Stimulated activated CD4-positive, alpha-beta T cell treated with anti-CD3 and anti-CD28 coated beads, Interleukin-1b, Interleukin-23, amount 100 ng/mL, for 24 hours (primary cell): ENCODE data around the gene ACTA2.
A peak's percentile ranks its signal among the peaks of the same experiment; 100 is the strongest.

Experiments
- DNase-seq, 4 experiments: peaks; one replicate each; pipeline ENCODE4 v3.0.0-alpha.2; 2020; ENCODE audit warnings: low read depth in 4 of 4, low spot score in 1 of 4

The ACTA2 gene

GRCh38 chr10:88920986-88921593, 31.5 kb downstream of the ACTA2 start:
- no peak for DNase-seq

GRCh38 chr10:88920198-88920597, 32.4 kb downstream of the ACTA2 start:
- no peak for DNase-seq

- no peak for DNase-seq
These were observed 33.5 kb downstream of the ACTA2 start for GRCh38 chr10:88919041-88919440.

DNA sequence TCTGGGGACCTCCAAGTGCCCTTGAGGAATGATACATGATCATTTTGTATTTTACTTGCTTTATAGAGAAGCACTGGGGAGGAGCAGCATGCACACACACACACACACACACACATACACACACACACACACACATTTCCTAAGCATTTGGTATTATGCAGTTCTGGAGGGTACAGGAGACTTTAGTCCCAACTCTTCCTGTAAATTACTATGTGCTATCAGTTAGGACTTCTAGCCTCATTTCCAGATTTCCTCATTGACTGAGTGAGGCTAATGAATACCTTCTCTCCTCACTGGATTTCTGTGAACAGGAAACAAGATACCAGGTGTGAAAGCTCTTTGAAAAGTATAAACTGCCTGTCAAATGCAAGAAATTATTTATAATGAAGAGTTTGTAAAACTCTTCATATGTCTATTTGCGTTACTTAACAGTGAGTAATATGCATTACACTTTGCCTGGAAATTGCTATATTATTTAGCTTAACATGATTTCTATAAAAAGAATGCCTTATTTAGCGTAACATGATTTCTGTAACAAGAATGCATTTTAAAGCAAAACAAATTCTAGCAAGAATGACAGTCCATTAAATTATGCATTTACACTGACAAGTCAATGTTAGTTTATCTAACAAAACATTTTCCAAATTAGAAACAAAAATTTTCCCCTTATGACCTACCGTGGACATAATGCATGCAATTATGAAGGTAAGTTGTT, 34.2 kb downstream of the ACTA2 start:
- DNase-seq = no peak

GRCh38 chr10:88916986-88917385, 35.6 kb downstream of the ACTA2 start:
- no peak for DNase-seq

DNA sequence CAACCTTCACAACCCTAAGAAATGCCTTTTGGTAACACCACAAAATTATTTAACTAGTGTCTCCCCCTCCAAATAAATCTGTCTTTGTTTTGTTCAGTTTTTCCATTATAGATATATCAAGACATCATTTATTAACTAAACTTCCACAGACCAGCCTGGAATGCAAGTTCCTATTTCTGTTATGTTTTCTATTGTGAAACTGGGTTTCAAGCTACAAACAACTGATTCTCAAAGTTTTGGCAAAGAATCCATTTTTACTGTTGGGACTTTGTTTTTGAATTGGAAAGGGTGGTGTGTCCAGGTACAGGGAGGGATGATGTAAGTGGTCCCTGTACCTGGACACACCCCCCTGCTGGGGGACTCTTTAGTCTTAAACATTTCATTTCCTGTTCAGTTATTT, 36.3 kb downstream of the ACTA2 start:
- DNase-seq = no peak

- DNase-seq = no peak
These were observed 36.8 kb downstream of the ACTA2 start for GRCh38 chr10:88915781-88916180.

DNA sequence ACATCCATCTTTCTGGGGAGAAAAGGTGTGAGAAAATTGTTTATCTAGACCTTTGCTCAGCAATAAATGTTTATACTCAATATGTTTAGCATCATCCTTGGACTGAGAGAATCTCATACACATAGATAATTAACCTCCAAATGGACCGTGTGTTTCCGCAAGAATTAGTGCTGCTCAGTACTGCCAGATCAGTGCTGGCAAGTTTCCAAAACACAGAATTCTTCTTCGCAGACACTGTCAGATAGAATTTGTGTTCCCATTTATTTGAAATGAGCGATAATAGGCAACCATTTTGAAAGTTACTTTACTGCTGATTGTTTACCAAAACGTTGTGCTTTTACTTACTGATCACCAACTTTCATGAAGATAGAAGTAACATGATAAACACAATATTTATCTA, 38.8 kb downstream of the ACTA2 start:
- no peak for DNase-seq

- no peak for DNase-seq
These were observed 39.4 kb downstream of the ACTA2 start for GRCh38 chr10:88913127-88913526.

GRCh38 chr10:88911851-88912250, 40.7 kb downstream of the ACTA2 start:
- no peak for DNase-seq

- DNase-seq = no peak
These were observed 41.5 kb downstream of the ACTA2 start for GRCh38 chr10:88911116-88911515.

- no peak for DNase-seq
These were observed 44.4 kb downstream of the ACTA2 start for GRCh38 chr10:88908194-88908593.

GRCh38 chr10:88906921-88907320, 45.7 kb downstream of the ACTA2 start:
- DNase-seq = no peak

DNA sequence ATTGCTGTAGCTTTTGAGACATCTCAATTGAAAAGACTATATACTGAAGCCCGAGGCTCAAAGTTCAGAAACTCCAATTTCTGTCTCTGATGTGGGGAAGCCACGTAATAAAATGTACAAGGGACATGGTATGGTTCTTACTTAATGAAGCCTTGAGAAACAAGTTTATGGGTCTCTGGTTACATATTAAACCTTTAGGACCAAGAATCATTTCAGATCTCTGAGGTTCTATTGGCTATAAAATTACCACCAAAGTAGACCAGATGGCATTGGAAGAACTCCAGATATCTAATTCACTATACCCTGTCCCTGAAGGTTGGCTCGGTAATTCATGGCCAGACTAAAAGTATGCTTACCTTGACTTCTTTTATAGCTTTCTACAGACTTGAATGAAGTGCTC, 48.9 kb downstream of the ACTA2 start:
- DNase-seq = no peak

DNA sequence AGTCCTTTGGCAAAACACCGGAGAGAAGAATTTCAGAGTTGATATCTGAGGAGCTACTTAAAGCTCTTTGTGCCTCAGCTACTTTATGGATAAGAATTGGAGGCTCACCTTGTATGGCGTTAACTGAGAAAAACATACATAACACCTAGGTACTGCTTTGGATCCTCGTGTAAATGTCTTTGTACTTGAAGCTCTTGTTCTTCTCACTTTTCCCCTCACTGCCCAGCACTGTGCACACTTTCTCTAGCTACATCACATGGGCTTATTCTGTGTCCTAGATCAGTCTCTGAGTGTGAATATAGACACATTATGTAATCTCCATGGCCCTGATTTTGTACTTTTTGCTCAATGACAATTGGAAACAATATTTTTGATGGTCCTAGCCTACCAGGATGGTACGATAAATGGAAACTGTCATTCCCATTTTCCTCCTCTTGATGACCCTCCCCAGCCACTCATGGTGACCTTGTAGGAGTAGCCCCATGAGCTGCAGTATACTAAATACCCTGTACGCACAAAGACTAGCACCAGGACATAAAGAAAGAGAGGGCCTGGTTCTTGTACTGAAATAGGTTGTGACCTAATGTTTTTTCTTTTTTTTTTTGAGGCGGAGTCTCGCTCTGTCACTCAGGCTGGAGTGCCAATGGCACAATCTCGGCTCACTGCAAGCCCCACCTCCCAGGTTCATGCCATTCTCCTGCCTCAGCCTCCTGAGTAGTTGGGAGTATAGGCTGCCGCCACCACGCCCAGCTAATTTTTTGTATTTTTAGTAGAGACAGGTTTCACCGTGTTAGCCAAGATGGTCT, 50.4 kb downstream of the ACTA2 start:
- DNase-seq = no peak

GRCh38 chr10:88901206-88901983, 51.2 kb downstream of the ACTA2 start:
- no peak for DNase-seq

DNA sequence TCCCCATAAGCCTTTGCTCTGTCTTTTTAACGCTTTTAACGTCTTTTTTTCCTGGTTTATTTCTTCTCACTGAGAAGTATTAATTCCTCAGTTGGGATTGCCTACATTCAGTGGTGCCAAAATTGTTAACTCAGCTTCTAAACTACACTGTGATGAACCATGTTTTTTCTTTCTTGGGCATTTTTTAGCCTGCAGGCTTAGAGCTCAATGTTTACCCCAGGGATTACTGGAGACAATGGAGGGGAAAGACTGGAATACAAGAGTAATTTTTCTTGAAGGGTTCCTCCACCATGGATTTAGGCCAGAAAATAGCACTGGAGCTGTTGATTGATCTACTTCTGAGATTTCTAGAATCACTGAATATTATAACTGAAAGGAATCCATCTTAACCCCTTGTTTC, 52.7 kb downstream of the ACTA2 start:
- no peak for DNase-seq

GRCh38 chr10:88898727-88899126, 53.8 kb downstream of the ACTA2 start:
- DNase-seq = no peak

DNA sequence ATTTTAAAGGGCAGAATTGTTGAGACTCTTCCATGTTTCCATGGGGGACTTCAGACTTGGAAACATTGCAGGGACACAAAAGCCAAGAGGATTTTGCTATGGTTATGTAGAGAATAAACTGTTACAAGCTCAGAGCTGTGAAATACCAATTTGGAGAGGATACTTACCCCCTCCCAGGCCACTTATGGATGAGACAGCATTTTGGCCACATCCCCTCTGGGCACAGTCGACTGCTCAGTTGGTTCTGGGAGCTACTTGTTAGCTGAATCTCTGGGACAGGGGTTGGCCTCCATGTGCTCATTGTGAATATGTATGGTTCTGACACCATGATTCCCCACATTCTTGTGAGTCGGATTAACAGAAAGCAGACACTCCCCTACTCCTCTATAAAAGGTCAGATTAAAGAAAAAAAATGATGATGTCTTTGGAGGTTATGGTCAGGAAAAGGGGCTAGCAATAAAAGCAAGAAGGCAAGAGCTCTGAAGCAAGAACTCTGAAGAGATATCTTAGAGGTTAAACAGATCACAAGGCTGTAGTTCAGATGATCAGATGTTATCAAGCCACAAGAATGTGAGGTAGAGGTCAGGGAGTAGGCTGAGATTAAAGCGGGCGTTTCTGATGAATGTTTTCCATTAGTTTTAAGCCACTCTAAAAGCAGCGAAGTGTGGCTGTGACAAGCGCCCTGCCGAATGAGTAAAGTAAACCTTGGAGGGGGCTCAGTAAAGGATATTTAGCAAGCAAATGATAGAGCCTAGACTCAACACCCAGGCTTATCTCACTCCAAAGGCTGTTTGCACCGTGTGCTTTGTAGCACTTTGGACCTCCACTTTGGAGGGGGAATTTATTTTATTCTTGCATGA, 55.3 kb downstream of the ACTA2 start:
- peak in 1 of 4 experiments; percentile 12 for DNase-seq

- no peak for DNase-seq
These were observed 56.1 kb downstream of the ACTA2 start for GRCh38 chr10:88896372-88896993.
